Astrocyte (in vitro differentiated cells and primary cell): ENCODE results near the gene HNRNPM. TPM values are rescaled to one million over a fixed set of nuclear protein-coding genes. Genes with fewer than 3 reads are reported as not detected.

Experiments
- DNase-seq: peaks from one replicate; pipeline ENCODE4 v3.0.0-alpha.2; 2010; ENCODE audit warnings: low read depth
- FAIRE-seq: peaks from 2 replicates; lab custom pipeline; 2011; peaks lifted over from hg19 to GRCh38; lab: Jason Lieb, UNC
- H2AFZ ChIP-seq: 2 replicates; pipeline ENCODE4 v1.6.0; 2012; ENCODE audit warnings: low read depth, low read length, inconsistent platforms
- H3K27ac ChIP-seq: 2 replicates; pipeline ENCODE4 v1.5.1; 2011; ENCODE audit warnings: low read depth, low read length, inconsistent platforms
- H3K27me3 ChIP-seq: 2 replicates; pipeline ENCODE4 v1.6.0; 2011; ENCODE audit warnings: low read length, inconsistent platforms; ENCODE audit not compliant: insufficient read depth
- H3K36me3 ChIP-seq: 2 replicates; pipeline ENCODE4 v1.5.1; 2011; ENCODE audit warnings: low read length, inconsistent platforms; ENCODE audit not compliant: insufficient read depth
- H3K4me1 ChIP-seq: 2 replicates; pipeline ENCODE4 v1.5.1; 2011; ENCODE audit warnings: low read length, inconsistent platforms; ENCODE audit not compliant: insufficient read depth
- H3K4me2 ChIP-seq: 2 replicates; pipeline ENCODE4 v1.6.0; 2012; ENCODE audit warnings: low read length, inconsistent platforms
- H3K4me3 ChIP-seq: 2 replicates; pipeline ENCODE4 v1.5.1; 2011; ENCODE audit warnings: low read depth, mild to moderate bottlenecking, low read length, inconsistent platforms; ENCODE audit not compliant: insufficient read depth
- H3K79me2 ChIP-seq: 2 replicates; pipeline ENCODE4 v1.6.0; 2012; ENCODE audit warnings: mild to moderate bottlenecking, low read length, inconsistent platforms; ENCODE audit not compliant: insufficient read depth
- H3K9ac ChIP-seq: 2 replicates; pipeline ENCODE4 v1.6.0; 2012; ENCODE audit warnings: mild to moderate bottlenecking, low read length, inconsistent platforms
- H3K9me3 ChIP-seq: 2 replicates; pipeline ENCODE4 v1.5.1; 2012; ENCODE audit warnings: low read depth, mild to moderate bottlenecking, low read length, inconsistent platforms; ENCODE audit not compliant: insufficient read depth
- H4K20me1 ChIP-seq: 2 replicates; pipeline ENCODE4 v1.6.0; 2012; ENCODE audit warnings: low read length, inconsistent platforms; ENCODE audit not compliant: insufficient read depth
- H3K27ac Mint-ChIP-seq: one replicate; pipeline ENCODE4 v1.8.0; 2021; ENCODE audit warnings: mild to moderate bottlenecking, mixed read lengths; ENCODE audit not compliant: unreplicated experiment
- H3K27me3 Mint-ChIP-seq: one replicate; pipeline ENCODE4 v1.8.0; 2021; ENCODE audit warnings: low read depth, mixed read lengths; ENCODE audit not compliant: unreplicated experiment
- H3K36me3 Mint-ChIP-seq: one replicate; pipeline ENCODE4 v1.8.0; 2021; ENCODE audit warnings: low read depth, mixed read lengths; ENCODE audit not compliant: unreplicated experiment
- H3K4me1 Mint-ChIP-seq: one replicate; pipeline ENCODE4 v1.8.0; 2021; ENCODE audit warnings: low read depth, mixed read lengths; ENCODE audit not compliant: unreplicated experiment
- H3K4me3 Mint-ChIP-seq: one replicate; pipeline ENCODE4 v1.8.0; 2021; ENCODE audit warnings: mild to moderate bottlenecking, moderate library complexity, mixed read lengths; ENCODE audit not compliant: unreplicated experiment
- H3K9me3 Mint-ChIP-seq: one replicate; pipeline ENCODE4 v1.8.0; 2021; ENCODE audit warnings: mild to moderate bottlenecking, mixed read lengths; ENCODE audit not compliant: unreplicated experiment
- CTCF ChIP-seq: IDR thresholded peaks from 2 replicates; pipeline ENCODE4 v1.5.1; 2011; ENCODE audit warnings: low read depth, mild to moderate bottlenecking, inconsistent platforms, low read length, moderate library complexity; ENCODE audit not compliant: insufficient read depth
- EZH2 ChIP-seq: IDR thresholded peaks from 2 replicates; pipeline ENCODE4 v1.6.1; 2012; ENCODE audit warnings: mild to moderate bottlenecking, low read length, inconsistent platforms; ENCODE audit not compliant: insufficient read depth
- total RNA-seq: library from RNA; stranded (reverse); gene quantifications from 2 replicates; pipeline ENCODE4 v1.2.1, GENCODE V29; 2021

The HNRNPM gene
- total RNA-seq, 1 donor from 2014 or later, result 172 TPM

GRCh38 chr19:8529369-8530006, 84.7 kb downstream of the HNRNPM start:
- H3K4me3 Mint-ChIP-seq, result no peak overlapping the region
- FAIRE-seq (no peak), DNase-seq (no peak)
- H3K4me2 ChIP-seq, result no peak overlapping the region
- peaks cover 8% of the 10 kb centered on the region for H3K79me2 ChIP-seq
- no peak overlapping the region for H3K27ac ChIP-seq
- no peaks in the 10 kb centered on the region for H3K27me3 Mint-ChIP-seq
- no peak for TF ChIP-seq CTCF
- TF ChIP-seq EZH2, result no peak
- peaks cover 4% of the 10 kb centered on the region for H3K36me3 Mint-ChIP-seq
- no peaks in the 10 kb centered on the region for H3K27me3 ChIP-seq
- no peak overlapping the region for H2AFZ ChIP-seq
- H3K27ac Mint-ChIP-seq, result no peak overlapping the region
- no peaks in the 10 kb centered on the region for H3K36me3 ChIP-seq
- no peaks in the 10 kb centered on the region for H3K9me3 ChIP-seq
- no peak overlapping the region for H3K9ac ChIP-seq
- no peak overlapping the region for H3K4me3 ChIP-seq
- H3K9me3 Mint-ChIP-seq, result peaks cover 3% of the 10 kb centered on the region
- H4K20me1 ChIP-seq, result peaks cover 17% of the 10 kb centered on the region
- H3K4me1 ChIP-seq, result peaks cover 10% of the 10 kb centered on the region
- H3K4me1 Mint-ChIP-seq, result peaks cover 7% of the 10 kb centered on the region

GRCh38 chr19:8530061-8530679, 85.4 kb downstream of the HNRNPM start:
- Histone ChIP-seq H3K36me3 (no peaks in the 10 kb centered on the region), H3K27ac (no peak overlapping the region), H4K20me1 (peaks cover 17% of the 10 kb centered on the region), H3K27me3 (no peaks in the 10 kb centered on the region), H3K79me2 (peaks cover 8% of the 10 kb centered on the region), H3K4me3 (no peak overlapping the region), H3K9ac (no peak overlapping the region), H2AFZ (no peak overlapping the region), H3K4me1 (peaks cover 8% of the 10 kb centered on the region), H3K4me2 (no peak overlapping the region), H3K9me3 (no peaks in the 10 kb centered on the region)
- FAIRE-seq (no peak), DNase-seq (no peak)
- no peak overlapping the region for H3K4me3 Mint-ChIP-seq
- H3K27ac Mint-ChIP-seq, result no peak overlapping the region
- H3K4me1 Mint-ChIP-seq, result peaks cover 7% of the 10 kb centered on the region
- peaks cover 3% of the 10 kb centered on the region for H3K9me3 Mint-ChIP-seq
- peaks cover 4% of the 10 kb centered on the region for H3K36me3 Mint-ChIP-seq
- H3K27me3 Mint-ChIP-seq, result no peaks in the 10 kb centered on the region
- TF ChIP-seq CTCF (no peak), EZH2 (no peak)

GRCh38 chr19:8531470-8531869, 86.7 kb downstream of the HNRNPM start:
- H3K36me3 Mint-ChIP-seq, result peaks cover 4% of the 10 kb centered on the region

More at GRCh38 chr19:8531470-8531869, 86.7 kb downstream of the HNRNPM start:
- Histone ChIP-seq H3K27ac (no peak overlapping the region), H3K9me3 (no peaks in the 10 kb centered on the region), H3K4me1 (peaks cover 6% of the 10 kb centered on the region), H3K79me2 (peaks cover 8% of the 10 kb centered on the region), H3K4me2 (no peak overlapping the region), H3K36me3 (no peaks in the 10 kb centered on the region), H4K20me1 (peaks cover 17% of the 10 kb centered on the region), H3K27me3 (no peaks in the 10 kb centered on the region), H3K9ac (no peak overlapping the region), H3K4me3 (no peak overlapping the region), H2AFZ (no peak overlapping the region)
- no peak for FAIRE-seq
- no peak overlapping the region for H3K27ac Mint-ChIP-seq
- peaks cover 7% of the 10 kb centered on the region for H3K4me1 Mint-ChIP-seq
- H3K4me3 Mint-ChIP-seq, result no peak overlapping the region
- H3K9me3 Mint-ChIP-seq, result peaks cover 3% of the 10 kb centered on the region
- H3K27me3 Mint-ChIP-seq, result no peaks in the 10 kb centered on the region
- TF ChIP-seq EZH2 (no peak), CTCF (no peak)
- no peak for DNase-seq
